Left kidney (tissue), 2 donors: ENCODE results near the gene POLR2J. TPM values are rescaled to one million over a fixed set of nuclear protein-coding genes. Genes with fewer than 3 reads are reported as not detected.

Experiments
- DNase-seq: peaks from one replicate; pipeline ENCODE4 v3.0.0-alpha.2; 2013
- polyA plus RNA-seq: library from polyadenylated mRNA; unstranded; fragments of 120-200 nt; gene quantifications from one replicate; pipeline ENCODE4 v1.2.1, GENCODE V29; 2013; ENCODE audit not compliant: insufficient read length

POLR2J gene
- polyA plus RNA-seq, 1 donor = 18.7 TPM

DNA sequence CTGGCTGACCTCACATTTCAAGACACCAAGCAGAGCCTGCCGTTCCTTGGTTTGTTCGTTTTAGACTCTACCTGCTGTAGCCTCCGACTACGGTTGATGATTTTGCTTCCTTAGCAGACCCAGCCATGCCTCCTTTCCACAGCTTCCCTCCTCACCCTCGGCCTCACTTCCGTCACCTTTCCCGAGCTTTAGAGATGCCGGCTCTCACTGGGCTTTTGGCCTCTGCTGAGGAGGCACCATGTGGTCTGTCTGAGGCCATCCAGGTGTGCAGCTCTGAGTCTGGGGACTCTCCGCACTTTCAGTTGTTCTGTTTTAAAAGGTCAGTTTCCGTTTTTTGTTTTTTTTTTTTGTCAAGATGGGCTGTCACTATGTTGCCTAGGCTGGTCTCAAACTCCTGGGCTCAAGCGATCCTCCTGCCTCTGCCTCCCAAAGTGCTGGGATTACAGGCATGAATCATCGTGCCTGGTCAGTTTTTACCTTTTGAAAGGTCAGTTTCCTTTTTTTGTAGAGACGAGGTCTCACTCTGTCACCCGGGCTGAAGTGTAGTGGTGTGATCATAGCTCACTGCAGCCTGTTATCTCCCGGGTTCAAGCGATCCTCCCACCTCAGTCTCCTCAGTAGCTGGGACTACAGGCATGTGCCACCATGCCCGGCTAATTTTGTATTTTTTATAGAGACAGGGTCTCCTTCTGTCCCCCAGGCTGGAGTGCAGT is 33.6 kb downstream of the POLR2J start:
- no peak for DNase-seq

DNA sequence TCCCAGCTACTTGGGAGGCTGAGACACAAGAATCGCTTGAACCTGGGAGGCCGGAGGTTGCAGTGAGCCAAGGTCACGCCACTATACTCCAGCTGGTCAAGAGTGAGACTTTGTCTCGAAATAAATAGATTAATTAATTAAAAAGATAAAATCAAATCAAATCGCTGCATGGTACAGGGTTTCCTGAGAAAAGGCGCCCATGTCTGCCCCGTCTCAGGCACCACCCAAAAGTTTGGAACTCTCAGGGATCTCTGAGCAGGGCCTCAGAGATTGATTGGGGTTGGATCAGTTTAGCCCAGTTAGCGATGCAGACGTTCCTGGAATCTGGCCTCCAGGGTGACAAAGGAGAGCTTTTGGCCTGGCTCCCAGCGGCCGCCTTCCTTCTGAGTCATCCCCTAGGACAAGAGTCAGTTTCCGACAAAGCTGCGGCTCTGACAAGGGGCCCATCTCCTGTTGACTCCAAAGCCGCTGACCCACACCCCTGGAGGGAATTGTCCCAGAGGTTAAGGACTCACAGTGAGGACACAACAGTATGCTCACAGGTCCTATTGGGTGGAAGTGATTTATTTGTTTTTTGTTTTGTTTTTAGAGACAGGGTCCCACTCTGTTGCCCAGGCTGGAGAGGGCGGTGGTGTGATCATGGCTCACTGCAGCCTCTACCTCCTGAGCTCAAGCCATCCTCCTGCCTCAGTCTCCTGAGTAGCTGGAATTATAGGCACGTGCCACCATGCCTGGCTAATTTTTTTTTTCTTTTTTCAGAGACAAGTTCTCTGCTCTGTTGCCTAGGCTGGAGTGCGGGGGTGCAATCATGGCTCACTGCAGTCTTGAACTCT is 38.5 kb downstream of the POLR2J start:
- no peak for DNase-seq

DNA sequence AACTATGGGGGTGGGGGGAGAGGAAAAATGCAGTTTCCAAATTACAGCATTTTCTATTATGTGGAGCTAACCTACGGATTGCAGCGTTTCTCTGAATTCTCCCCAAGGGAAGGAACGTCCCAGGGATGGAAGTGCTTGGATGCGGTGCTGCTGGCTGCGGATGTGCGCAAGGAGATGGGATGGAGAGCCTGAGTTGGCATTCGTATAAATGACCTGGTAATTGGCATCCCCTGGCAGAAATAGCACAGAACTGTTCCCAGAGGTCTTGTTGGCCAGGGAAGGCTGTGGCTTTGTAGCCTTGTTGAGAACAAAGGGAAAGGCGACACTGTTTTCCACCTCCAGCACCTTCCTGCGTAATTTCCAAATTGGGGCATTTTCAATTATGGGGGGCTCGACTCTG is 42.6 kb downstream of the POLR2J start:
- DNase-seq = no peak

DNA sequence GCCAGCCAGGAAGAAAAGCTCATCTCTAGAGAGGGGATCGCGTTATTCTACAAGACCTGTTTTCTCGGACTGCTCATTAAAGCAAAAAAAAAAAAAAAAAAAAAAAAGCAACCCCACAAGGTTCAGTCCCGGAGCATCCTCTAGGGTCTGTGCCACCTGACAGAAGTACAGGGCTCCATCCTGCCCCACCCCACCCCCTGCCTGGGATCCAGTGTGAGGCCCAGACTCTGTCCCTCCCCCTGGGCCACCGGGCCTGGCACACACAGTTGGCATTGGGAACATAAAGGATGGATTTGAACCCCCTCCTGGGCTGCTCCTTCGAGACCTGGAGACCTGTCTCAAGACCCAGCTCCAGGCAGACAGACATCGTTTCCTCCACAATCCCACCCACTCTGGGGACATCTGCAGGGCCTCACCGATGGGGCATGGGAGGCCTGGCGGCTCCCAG is 44.7 kb downstream of the POLR2J start:
- DNase-seq = no peak

DNA sequence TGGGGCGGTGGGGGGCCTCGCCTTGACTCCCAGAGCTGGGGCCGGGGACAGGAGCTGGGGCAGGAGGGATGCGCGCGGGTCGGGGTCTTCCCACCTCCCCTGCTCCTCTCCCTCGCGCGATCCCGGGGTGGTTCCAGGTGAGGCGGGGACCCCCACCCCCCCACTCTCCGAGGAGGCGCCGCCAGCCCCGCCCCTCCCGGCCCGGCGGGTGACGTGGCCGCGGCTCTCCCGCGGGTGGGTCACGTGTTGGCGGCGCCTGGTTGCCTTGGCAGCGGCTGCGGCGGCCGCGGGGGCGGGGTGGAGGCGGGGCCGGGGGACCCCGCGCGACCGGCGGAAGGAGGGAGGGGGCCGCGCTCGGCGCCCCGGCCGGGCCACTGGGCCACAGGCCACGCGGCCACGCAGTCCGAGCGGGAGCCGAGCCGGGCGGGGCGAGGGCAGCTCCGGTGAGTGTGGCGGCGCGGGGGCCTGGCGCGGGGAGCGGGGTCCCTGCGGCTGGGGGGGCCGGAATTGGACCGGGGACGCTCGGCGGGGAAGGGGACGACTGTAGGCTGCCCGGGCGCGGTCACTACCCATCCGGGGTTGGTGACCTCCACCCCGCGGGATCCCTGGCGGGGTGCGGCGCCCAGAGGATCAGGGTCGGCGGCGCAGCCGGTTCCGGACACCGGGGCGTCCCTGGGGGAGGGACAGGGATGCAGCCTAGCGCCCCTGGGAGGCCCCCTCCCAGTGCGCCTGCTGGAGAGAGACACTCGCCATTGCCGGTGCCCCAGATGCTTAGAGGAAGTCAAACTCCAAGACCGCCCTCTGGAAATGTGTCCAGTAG is 45.3 kb downstream of the POLR2J start, which contains the start of gene ORAI2:
ORAI2 (plus strand) TSS at position 357 of the 820 bp plus-strand sequence. CDS start 5,382 bp downstream, outside the sequence.
- DNase-seq = peak; percentile 65

DNA sequence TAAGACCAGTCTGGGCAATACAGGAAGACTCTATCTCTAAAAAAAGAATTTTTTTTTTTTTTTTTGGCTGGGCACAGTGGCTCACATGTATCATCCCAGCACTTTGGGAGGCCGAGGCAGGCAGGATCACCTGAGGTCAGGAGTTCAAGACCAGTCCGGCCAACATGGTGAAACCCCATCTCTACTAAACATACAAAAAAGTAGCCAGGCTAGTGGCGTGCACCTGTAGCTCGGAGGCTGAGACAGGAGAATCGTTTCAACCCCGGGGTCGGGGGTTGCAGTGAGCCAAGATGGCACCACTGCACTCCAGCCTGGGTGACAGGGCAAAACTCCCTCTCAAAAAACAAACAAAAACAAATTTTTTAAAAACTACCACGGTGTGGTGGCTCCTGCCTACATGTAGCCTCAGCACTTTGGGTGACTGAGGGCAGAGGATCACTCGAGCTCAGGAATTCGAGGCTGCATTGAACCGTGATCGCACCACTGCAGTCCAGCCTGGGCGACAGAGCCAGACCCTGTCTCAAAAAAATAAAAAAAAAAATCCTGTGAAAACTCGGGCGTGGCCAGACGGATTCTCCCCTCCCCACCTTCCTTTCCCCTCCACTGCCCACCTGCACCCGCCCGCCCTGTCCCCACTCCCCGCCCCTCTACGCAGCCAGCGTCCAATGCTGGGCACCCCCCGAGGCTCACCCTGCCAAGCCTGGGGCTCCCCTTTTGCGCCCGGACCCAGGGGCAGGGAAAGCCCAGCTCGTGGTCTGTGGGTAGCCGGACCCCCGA is 46.1 kb downstream of the POLR2J start:
- DNase-seq = peak; percentile 35

DNA sequence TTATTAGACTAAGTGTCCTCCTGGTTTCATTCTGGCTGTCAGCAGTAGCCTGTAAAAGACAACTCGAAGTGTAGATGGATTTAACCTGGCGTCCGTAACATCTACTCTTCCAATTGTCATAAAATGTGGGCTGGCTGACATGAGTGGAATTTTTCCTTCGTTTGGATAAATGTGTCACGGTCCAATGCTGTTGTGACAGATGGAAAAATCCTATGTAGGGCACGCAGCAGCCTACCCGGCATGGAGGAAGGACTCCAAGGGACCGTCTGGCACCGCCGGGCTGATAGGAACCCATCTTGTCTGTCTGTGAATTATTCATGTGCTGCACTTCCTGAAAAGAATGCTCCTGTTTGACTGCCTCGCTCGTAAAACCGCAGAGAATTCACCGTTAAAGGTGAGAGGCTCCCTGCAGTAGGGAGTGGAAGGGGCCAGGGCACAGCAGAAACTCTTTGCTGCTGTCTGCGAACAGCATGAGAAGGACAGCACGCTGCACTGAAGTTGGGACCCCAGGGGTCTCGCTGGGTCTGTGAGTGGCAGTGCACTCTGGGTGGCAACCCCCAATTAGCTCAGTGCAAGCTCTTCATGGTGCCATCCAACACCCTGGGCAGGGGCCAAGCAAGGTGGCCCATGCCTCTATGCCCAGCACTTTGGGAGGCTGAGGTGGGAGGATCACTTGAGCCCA is 47.0 kb downstream of the POLR2J start:
- DNase-seq = no peak

DNA sequence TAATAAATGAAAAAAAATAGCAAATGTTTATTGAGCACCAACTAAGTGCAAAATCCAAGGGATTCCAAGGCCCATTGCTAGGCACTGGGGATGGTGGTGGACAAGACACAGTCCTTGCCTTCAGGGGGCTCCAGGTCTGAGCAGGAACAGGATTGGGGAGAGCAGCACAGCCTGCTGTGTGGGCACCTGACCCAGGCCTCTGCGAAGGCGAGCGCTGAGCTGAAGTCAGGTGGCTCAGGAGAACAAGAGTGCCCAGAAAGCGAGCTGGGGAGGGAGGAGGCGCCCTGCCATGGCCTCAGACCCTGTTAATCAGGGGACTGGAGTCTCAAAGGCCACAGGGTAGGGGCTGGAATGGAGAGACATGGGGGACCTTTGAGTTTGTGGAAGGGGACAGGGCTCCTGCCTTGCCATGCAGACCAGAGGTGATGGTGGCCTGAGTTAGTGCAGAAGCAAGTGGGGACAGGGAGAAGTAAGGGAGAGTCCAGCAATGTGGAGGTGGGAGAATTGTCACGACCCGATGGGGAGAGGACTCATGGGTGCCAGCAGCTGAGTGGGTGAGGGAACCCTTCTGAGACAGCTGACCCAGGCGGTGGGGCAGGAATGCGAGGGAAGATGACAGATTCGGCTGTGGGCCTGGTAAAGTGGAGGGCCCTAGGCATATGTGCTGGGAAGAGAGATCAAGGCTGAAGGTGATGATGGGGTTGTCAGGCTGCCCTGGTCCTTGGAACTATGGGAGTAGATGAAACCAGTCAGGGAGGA is 49.4 kb downstream of the POLR2J start:
- DNase-seq = no peak

DNA sequence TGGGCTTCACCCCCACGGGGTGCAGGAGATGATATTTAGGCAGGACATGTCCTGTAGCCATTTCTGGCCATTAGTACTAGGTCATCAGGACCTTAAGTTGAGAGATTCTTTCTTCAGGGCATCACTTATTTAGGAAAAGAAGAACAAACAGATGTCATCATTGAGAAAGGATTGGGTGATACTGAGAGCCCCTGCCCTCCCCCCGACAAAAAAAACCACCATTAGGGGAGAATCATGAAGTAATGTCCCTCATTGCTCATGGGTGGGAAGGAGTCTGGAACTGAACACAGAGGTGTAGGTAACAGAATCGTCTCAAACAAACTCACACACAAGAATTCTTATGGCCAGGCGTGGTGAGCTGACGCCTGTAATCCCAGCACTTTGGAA is 51.7 kb downstream of the POLR2J start:
- no peak for DNase-seq

DNA sequence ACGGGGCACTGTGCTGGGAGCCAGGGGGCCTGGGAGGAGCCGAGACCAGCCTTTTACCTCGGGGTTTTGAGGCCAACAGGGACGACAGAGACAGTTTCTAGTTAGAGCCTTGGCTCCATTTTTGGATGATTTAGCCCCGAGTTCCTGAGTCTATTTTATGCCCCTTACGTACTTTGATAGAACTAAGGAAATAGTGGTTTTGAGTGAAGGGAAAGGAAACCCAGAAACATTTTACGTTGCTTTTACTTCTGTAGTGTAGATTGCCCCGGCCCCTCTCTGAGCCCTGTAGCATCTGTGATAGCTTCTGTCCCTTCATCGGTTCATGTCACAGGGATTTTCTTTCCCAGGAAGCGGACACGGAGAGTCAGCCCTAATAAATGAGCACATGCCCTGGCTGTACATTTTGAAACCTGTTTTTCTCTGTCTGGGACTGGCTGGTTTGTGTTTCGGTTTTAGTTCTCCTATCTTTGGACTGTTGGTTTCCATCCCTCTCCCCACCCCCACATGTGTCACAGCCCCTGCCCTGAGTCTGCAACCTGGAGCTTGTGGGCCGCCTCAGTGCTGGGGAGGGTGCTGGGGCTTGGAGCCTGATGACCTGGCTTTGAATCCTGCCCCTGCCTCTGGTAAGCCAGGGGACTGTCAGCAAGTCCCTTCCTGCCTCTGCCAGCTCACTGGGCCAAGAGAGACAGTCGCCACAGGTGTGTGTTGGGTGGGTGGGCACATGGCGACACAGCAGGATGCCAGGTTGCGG is 52.3 kb downstream of the POLR2J start:
- no peak for DNase-seq

DNA sequence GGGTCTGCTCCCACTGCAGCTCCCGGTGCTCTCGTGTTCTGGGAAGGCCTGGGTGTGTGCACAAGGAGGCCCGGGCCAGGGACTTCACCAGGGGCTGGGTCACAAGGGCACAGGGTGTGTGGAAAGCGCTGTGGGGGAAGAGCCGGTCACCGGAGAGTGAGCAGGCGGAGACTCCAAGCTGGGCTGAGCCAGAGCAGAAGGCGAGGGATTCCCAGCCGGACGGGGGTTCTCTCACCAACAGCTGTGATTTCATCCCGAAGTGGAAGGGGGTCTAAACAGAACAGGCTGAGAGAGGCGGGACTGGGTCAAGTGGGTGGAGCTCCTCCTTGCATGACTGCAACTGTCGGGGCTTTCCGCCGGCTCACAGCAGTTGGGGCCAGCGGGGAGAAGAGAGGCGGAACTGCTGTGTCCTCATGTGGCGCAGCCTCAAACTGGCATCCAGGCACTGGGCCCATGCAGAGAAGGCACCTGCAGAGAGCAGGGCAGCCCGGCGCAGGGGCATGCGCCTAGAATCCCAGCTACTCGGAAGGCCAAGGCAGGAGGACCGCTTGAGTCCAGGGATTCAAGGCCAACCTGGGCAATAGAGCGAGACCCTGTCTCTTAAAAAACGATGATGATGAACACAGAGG is 53.0 kb downstream of the POLR2J start:
- peak; percentile 35 for DNase-seq

DNA sequence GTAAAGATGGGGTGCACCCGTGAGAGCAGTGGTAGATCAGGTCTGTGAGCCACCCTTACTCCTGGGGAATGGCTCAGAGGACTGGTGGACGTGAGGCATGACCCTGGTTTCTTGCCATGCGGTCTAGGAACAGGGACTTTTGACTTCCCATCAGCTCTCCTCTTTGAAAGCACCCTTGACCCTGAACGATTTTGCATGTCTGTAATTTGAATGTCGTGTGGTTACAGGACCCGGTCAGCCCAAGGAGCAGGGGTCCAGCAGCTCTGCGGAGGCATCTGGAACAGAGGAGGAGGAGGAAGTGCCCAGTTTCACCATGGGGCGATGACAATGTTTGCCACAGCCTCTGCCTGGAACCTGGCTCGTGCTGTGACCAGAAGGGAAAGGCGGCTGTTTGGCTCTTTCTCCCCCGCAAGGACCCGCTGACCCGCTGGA is 53.9 kb downstream of the POLR2J start:
- DNase-seq = no peak

DNA sequence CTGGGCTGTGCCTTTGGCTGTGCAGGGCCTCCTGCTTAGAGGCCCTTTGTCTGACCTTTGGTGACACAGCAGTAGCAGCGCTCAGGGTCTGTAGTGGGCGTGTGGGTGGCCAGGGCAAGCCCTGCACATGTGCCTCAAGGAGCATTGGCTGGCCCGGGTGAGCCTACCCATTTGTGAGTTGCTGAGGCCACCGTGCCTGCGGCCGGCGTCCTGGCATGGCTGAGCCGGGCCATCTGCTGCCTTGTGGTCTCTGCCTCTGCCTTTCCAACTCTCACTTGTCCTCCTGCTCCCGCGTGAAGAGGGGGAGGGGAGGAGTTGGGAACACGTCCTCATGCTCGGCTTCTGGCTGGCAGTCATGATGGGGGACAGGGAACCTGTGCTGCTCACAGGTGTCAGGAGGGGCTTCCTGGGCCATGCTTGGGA is 54.6 kb downstream of the POLR2J start:
- peak; percentile 47 for DNase-seq

Other genes starting within 250 kb of the POLR2J start
- 2.5 TPM for gene SH2B2, start 192.1 kb downstream of the POLR2J start, polyA plus RNA-seq
- gene SPDYE6, start 122.5 kb downstream of the POLR2J start, polyA plus RNA-seq = 6.3 TPM
- 42.4 TPM for gene PRKRIP1, start 82.6 kb downstream of the POLR2J start, polyA plus RNA-seq
- gene ORAI2, start 45.3 kb downstream of the POLR2J start, polyA plus RNA-seq = 17.0 TPM
- 9.1 TPM for gene ALKBH4, start 14.1 kb downstream of the POLR2J start, polyA plus RNA-seq
- 17.8 TPM for gene LRWD1, start 13.9 kb downstream of the POLR2J start, polyA plus RNA-seq
- 8.6 TPM for gene RASA4B, start 38.9 kb upstream of the POLR2J start, polyA plus RNA-seq
- gene UPK3BL2, start 64.8 kb upstream of the POLR2J start, polyA plus RNA-seq = 18.5 TPM
- 14.8 TPM for gene SPDYE2, start 72.3 kb upstream of the POLR2J start, polyA plus RNA-seq
- 91.1 TPM for gene POLR2J3, start 93.7 kb upstream of the POLR2J start, polyA plus RNA-seq
- gene RASA4, start 137.8 kb upstream of the POLR2J start, polyA plus RNA-seq = 38.8 TPM
- 23.5 TPM for gene UPK3BL1, start 163.9 kb upstream of the POLR2J start, polyA plus RNA-seq
- gene SPDYE2B, start 171.4 kb upstream of the POLR2J start, polyA plus RNA-seq = 3.8 TPM
- 4.4 TPM for gene POLR2J2, start 192.7 kb upstream of the POLR2J start, polyA plus RNA-seq